GM10248 (cell line): Measurements from ENCODE around the gene SUSD4.

Experiments
- CTCF ChIA-PET: fragments of 300-600 bp; sonication (Branson Sonifier 250); formaldehyde crosslinking; extraction: SDS; loops from one replicate; lab custom pipeline; 2021; ENCODE audit warnings: antibody characterized with exemption; lab: Yijun Ruan, JAX
- POLR2A ChIA-PET: fragments of 350-650 bp; sonication (Branson Sonifier 250); formaldehyde crosslinking; extraction: SDS; loops from one replicate; lab custom pipeline; 2020; ENCODE audit warnings: antibody characterized with exemption; lab: Yijun Ruan, JAX
- DNase-seq: peaks from one replicate; pipeline ENCODE4 v3.0.0; 2012; ENCODE audit errors: extremely low spot score
- CTCF ChIP-seq: IDR thresholded peaks from 2 replicates; pipeline ENCODE4 v1.5.1; 2012; ENCODE audit warnings: mild to moderate bottlenecking, low read depth; ENCODE audit errors: extremely low read depth, missing control alignments, control extremely low read depth

Gene SUSD4

GRCh38 chr1:223201967-223202366 is 162.0 kb downstream of the SUSD4 start:
- TF ChIP-seq CTCF = no peak
- no peak for DNase-seq
- ChIA-PET POLR2A (no interaction called here), CTCF (interaction anchor here (1.3 kb wide), 1 partner anchor 69 kb away, joined by 3 read pairs; no protein-coding TSS in a partner anchor)

- CTCF ChIA-PET = no interaction called here
- TF ChIP-seq CTCF = no peak
- POLR2A ChIA-PET = no interaction called here
- no peak for DNase-seq
These were observed 163.1 kb downstream of the SUSD4 start for GRCh38 chr1:223200903-223201302.

GRCh38 chr1:223199094-223199647 is 164.8 kb downstream of the SUSD4 start:
- ChIA-PET POLR2A (no interaction called here), CTCF (no interaction called here)
- no peak for DNase-seq
- TF ChIP-seq CTCF = no peak

- TF ChIP-seq CTCF = no peak
- ChIA-PET POLR2A (no interaction called here), CTCF (no interaction called here)
- no peak for DNase-seq
These were observed 165.4 kb downstream of the SUSD4 start for GRCh38 chr1:223198628-223198965.

GRCh38 chr1:223197923-223198627 is 165.9 kb downstream of the SUSD4 start:
- DNase-seq = no peak
- no peak for TF ChIP-seq CTCF
- ChIA-PET CTCF (no interaction called here), POLR2A (no interaction called here)

- ChIA-PET CTCF (interaction anchor here (1.1 to 1.8 kb wide), 2 partner anchors 35 to 56 kb away, joined by 3 to 4 read pairs; no protein-coding TSS in a partner anchor), POLR2A (no interaction called here)
- TF ChIP-seq CTCF = no peak
- DNase-seq = no peak
These were observed 173.9 kb downstream of the SUSD4 start for GRCh38 chr1:223189903-223190724.
